ENCODE results near the gene RPS6KA2.

The RPS6KA2 gene

DNA sequence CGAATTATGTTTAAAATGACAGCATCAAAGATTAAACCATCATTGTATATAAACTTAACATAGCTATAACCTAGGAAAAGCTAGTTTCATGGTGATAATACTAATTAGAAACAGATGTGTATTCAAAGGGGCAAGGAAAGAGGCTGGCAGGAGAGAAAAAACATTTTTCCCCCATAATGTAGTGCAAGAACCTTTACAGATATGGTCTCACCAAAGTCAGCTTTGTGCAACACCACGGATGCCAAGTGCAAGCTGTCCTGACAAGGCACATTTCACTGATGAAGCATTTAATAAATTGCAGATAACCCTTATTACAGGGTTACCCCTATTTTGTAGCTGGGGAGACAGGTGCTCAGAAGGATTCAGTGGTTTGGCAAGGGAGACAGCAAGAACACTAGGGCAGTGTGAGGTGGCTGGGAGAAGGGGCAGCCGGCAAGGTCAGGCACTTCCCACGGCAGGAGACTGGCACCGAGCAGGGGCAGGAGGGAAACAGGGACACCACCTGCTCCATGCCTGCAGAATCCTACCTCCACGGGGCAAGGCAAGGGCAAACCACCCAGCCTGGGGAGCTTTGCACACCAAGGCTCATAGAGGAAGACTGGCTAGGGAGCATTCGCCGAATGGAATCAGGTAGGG, 6.5 kb downstream of the RPS6KA2 start:
- no peaks in the 10 kb centered on the region for H3K9me3 ChIP-seq
- peak overlapping the region; percentile 8 to 53 for H3K27ac ChIP-seq
- peaks cover 0 to 4% (median 0%) of the 10 kb centered on the region in 3 donors for H3K36me3 ChIP-seq
- DNase-seq, result no peak
- TF ChIP-seq, protein P1, sequence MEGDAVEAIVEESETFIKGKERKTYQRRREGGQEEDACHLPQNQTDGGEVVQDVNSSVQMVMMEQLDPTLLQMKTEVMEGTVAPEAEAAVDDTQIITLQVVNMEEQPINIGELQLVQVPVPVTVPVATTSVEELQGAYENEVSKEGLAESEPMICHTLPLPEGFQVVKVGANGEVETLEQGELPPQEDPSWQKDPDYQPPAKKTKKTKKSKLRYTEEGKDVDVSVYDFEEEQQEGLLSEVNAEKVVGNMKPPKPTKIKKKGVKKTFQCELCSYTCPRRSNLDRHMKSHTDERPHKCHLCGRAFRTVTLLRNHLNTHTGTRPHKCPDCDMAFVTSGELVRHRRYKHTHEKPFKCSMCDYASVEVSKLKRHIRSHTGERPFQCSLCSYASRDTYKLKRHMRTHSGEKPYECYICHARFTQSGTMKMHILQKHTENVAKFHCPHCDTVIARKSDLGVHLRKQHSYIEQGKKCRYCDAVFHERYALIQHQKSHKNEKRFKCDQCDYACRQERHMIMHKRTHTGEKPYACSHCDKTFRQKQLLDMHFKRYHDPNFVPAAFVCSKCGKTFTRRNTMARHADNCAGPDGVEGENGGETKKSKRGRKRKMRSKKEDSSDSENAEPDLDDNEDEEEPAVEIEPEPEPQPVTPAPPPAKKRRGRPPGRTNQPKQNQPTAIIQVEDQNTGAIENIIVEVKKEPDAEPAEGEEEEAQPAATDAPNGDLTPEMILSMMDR (IDR thresholded peaks at IDR 0.05), result no peak
- intact Hi-C loops (cut with DNase I; ENCODE audit: low total_unique reads), result loop anchor here (2.0 kb wide), 1 partner anchor 378 kb away; the partner anchor contains the start of gene CEP43
- no peak overlapping the region for H3K4me3 ChIP-seq
- H3K4me1 ChIP-seq, result peaks cover 0 to 51% (median 21%) of the 10 kb centered on the region in 4 donors
- H3K27me3 ChIP-seq, result no peaks in the 10 kb centered on the region

DNA sequence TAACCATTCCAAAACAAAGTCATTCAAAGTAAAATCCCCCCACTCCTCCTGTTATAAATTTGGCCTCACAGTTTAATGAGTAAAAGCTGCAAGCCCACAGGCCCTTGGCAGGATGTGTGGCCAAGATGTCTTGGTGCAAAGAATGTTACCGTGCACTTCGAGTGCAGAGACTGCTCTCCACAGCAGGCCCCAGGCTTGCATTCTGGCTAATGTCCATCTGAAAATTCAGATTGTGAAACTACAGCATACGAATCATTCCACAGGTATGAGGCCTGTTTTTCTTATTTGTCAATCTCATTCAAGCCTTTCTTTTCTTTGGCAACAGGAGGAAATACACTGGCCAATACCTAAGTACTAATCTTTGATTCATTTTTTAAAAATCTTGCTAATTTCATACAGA, 7.1 kb downstream of the RPS6KA2 start:
- peaks cover 0 to 4% (median 0%) of the 10 kb centered on the region in 3 donors for H3K36me3 ChIP-seq
- TF ChIP-seq, protein P1 (IDR thresholded peaks at IDR 0.05), result no peak
- DNase-seq, result no peak
- H3K27me3 ChIP-seq, result no peaks in the 10 kb centered on the region
- intact Hi-C loops (cut with DNase I; ENCODE audit: low total_unique reads), result loop anchor here (2.0 kb wide), 1 partner anchor 379 kb away; the partner anchor contains the start of gene CEP43
- H3K4me3 ChIP-seq, result no peak overlapping the region
- H3K4me1 ChIP-seq, result peaks cover 0 to 48% (median 21%) of the 10 kb centered on the region in 4 donors
- H3K27ac ChIP-seq, result peak overlapping the region; percentile 48 to 53
- H3K9me3 ChIP-seq, result no peaks in the 10 kb centered on the region

DNA sequence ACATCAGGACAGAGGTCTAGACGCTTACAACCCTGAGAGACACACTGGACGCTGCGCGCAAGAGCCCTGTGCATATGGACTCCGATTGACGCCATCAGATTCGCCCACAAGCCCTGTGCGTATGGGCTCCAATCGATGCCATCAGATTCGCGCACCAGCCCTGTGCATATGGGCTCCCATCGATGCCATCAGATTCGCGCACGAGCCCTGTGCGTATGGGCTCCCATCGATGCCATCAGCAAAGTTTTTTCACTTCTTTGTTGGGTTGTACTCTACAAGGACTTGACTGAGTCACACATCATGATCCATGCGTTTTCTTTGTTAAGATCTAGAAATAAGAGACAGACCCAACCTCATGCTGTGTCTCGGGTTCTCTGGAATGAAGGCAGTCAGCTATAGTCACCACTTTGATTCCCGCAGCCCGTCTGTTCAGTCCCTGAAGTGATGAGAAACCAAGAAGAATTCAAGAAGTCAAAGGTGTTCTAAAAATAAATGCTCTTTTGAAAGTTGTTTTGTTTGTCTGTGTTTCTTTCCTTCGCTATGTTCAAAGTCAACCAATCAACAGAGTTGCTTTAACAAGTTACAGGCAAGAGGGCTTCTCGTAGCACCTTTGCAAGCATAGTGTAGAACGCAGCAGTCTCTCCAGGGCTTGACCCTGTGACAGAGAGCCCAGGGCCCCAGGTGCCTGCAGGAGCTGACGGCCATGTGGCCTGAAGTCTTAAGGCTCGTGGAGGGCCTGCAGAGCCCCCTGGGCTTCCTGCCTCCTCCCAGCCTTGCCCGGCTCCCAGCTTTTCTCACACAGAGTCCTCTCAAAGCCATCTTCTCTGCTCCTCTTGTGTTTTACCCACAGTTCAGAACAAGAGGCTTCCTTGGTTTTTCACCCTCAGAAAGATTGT, 7.9 kb downstream of the RPS6KA2 start:
- Histone ChIP-seq H3K9me3 (no peaks in the 10 kb centered on the region), H3K36me3 (peaks cover 0 to 4% (median 0%) of the 10 kb centered on the region in 3 donors), H3K27ac (peak overlapping the region; percentile 41 to 48), H3K4me3 (no peak overlapping the region), H3K4me1 (peaks cover 0 to 42% (median 21%) of the 10 kb centered on the region in 4 donors), H3K27me3 (no peaks in the 10 kb centered on the region)
- DNase-seq, result peak in 1 of 2 donors; percentile 56
- TF ChIP-seq, protein P1 (IDR thresholded peaks at IDR 0.05), result no peak
- intact Hi-C loops (cut with DNase I; ENCODE audit: low total_unique reads), result no loop called here

DNA sequence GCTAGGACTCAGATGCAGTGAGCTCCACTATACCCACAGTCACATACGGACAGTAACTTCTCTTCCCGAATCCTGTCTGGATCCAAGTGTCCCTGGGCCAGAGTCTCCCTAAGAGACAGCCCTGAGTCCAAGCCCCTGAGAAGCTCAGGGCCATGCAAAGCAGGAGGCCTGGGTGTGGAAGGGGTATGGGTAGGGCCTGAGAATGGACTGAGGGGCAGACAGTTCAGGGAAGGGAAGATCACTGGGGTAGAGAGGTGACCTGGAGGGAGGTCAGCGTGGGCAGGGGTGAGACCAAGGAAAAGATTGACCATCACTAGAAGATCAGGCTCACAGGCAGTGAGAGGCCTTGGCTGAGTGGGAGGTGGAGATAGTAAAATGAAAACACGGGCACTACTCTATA, 8.8 kb downstream of the RPS6KA2 start:
- intact Hi-C loops (cut with DNase I; ENCODE audit: low total_unique reads), result no loop called here
- peaks cover 0 to 4% (median 0%) of the 10 kb centered on the region in 3 donors for H3K36me3 ChIP-seq
- H3K9me3 ChIP-seq, result no peaks in the 10 kb centered on the region
- H3K4me1 ChIP-seq, result peaks cover 0 to 35% (median 21%) of the 10 kb centered on the region in 4 donors
- no peak overlapping the region for H3K4me3 ChIP-seq
- H3K27ac ChIP-seq, result no peak overlapping the region
- DNase-seq, result peak in 1 of 2 donors; percentile 29
- TF ChIP-seq, protein P1 (IDR thresholded peaks at IDR 0.05), result no peak
- H3K27me3 ChIP-seq, result no peaks in the 10 kb centered on the region

DNA sequence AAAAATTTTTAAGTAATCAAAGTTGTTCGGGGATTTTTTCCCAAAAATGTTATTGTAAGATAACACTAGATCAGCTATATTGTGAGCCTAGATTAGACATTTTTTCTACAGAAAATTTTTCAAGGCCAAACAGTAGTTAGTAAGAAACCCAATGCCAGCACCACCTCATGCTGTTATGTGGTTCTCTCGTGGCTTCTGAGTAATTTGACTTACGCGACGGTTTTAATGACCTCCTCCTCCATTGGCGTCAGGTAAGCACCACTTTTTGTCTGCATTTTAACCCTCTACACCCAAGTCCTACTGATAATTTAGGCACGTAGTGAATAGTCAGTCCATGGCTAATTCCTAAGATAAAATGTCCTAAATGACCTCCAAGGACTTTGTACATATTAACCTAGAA, 9.7 kb downstream of the RPS6KA2 start:
- TF ChIP-seq, protein P1 (IDR thresholded peaks at IDR 0.05), result no peak
- Histone ChIP-seq H3K27me3 (no peaks in the 10 kb centered on the region), H3K9me3 (no peaks in the 10 kb centered on the region), H3K4me3 (no peak overlapping the region), H3K36me3 (peaks cover 0 to 4% (median 0%) of the 10 kb centered on the region in 3 donors), H3K27ac (no peak overlapping the region), H3K4me1 (peaks cover 0 to 32% (median 21%) of the 10 kb centered on the region in 4 donors)
- no peak for DNase-seq
- intact Hi-C loops (cut with DNase I; ENCODE audit: low total_unique reads), result no loop called here
